Measurements from ENCODE around the gene EIF4E3. TPM values are rescaled to one million over a fixed set of nuclear protein-coding genes. Genes with fewer than 3 reads are reported as not detected.

The EIF4E3 gene
- total RNA-seq, 1 donor from 2014 or later, result 25.3 TPM

- intact Hi-C loops (cut with DNase I), result no loop called here
- Histone ChIP-seq H3K27ac (no peak overlapping the region), H3K36me3 (no peaks in the 10 kb centered on the region), H3K9me3 (no peaks in the 10 kb centered on the region), H3K4me3 (no peak overlapping the region), H3K27me3 (no peaks in the 10 kb centered on the region), H3K4me1 (no peaks in the 10 kb centered on the region)
- TF ChIP-seq POLR2AphosphoS5 (IDR thresholded peaks at IDR 0.05; ENCODE audit: insufficient read depth in 1 of 2, low read depth in 1 of 2) (no peak), POLR2A (IDR thresholded peaks at IDR 0.05) (no peak)
- TF ChIP-seq, protein P1, sequence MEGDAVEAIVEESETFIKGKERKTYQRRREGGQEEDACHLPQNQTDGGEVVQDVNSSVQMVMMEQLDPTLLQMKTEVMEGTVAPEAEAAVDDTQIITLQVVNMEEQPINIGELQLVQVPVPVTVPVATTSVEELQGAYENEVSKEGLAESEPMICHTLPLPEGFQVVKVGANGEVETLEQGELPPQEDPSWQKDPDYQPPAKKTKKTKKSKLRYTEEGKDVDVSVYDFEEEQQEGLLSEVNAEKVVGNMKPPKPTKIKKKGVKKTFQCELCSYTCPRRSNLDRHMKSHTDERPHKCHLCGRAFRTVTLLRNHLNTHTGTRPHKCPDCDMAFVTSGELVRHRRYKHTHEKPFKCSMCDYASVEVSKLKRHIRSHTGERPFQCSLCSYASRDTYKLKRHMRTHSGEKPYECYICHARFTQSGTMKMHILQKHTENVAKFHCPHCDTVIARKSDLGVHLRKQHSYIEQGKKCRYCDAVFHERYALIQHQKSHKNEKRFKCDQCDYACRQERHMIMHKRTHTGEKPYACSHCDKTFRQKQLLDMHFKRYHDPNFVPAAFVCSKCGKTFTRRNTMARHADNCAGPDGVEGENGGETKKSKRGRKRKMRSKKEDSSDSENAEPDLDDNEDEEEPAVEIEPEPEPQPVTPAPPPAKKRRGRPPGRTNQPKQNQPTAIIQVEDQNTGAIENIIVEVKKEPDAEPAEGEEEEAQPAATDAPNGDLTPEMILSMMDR (IDR thresholded peaks at IDR 0.05), result no peak
- peak in 1 of 2 donors; percentile 27 for DNase-seq (ENCODE audit: extremely low spot score in 2 of 2)
These were observed 71.8 kb downstream of the EIF4E3 start for GRCh38 chr3:71653414-71653807.

DNA sequence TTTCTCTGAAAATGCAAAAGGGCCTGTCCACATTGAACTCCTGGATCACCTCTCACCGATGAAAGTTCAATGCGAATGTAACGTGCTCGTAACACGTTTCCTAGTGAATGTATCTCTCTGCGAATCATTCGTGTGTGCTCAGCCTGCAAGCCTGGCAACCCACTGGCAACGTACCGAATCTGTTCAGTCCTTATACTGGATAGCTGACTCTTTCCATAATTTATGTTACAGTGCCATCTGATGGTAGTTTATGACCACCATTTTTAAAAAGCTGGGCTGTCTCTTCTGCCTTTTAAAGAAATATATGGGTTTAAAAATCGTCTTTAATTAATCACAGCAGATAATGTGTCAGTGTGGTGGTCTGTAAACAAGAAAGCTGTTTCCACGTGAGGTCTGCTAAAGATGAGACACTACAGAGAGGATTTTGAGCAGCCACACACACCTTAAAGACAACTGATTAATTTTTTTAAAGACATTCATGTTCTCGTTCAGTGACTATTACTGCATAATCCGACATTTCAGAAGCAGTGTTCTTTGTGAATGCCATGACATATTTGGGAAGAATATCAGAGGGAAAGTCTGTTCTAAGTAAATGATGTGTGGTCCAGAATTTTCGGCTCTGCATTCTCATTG is 72.3 kb downstream of the EIF4E3 start:
- H3K27me3 ChIP-seq, result no peaks in the 10 kb centered on the region
- intact Hi-C loops (cut with DNase I), result no loop called here
- H3K9me3 ChIP-seq, result no peaks in the 10 kb centered on the region
- DNase-seq (ENCODE audit: extremely low spot score in 2 of 2), result peak in 1 of 2 donors; percentile 34
- no peaks in the 10 kb centered on the region for H3K4me1 ChIP-seq
- H3K4me3 ChIP-seq, result no peak overlapping the region
- TF ChIP-seq, protein P1 (IDR thresholded peaks at IDR 0.05), result peak in 2 of 3 experiments; percentile 19 to 29
- TF ChIP-seq POLR2A (IDR thresholded peaks at IDR 0.05), result no peak
- TF ChIP-seq POLR2AphosphoS5 (IDR thresholded peaks at IDR 0.05; ENCODE audit: insufficient read depth in 1 of 2, low read depth in 1 of 2), result peak in 1 of 2 donors; percentile 13
- no peak overlapping the region for H3K27ac ChIP-seq
- H3K36me3 ChIP-seq, result no peaks in the 10 kb centered on the region

DNA sequence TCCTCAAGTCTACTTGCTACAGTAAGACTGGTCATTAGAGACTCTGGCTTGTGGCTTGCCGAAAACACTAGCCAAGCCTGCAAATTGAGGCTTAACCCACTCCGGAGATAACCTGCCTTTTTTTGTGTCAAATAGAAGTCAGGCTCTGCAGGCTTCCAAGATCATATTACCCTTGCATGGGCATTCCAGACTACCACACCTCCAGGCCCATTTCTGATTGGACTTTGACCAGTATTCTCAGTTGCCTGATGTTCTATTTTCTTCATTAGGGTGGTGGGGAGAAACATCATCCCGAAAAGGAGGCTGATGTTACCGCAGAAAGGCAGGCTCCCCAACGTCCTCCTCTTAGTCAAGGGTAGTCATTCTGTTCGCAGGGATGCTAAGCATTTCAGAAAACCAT is 73.6 kb downstream of the EIF4E3 start:
- Histone ChIP-seq H3K27ac (no peak overlapping the region), H3K4me3 (no peak overlapping the region), H3K27me3 (no peaks in the 10 kb centered on the region), H3K36me3 (no peaks in the 10 kb centered on the region), H3K9me3 (no peaks in the 10 kb centered on the region), H3K4me1 (no peaks in the 10 kb centered on the region)
- TF ChIP-seq, protein P1 (IDR thresholded peaks at IDR 0.05), result no peak
- TF ChIP-seq POLR2AphosphoS5 (IDR thresholded peaks at IDR 0.05; ENCODE audit: insufficient read depth in 1 of 2, low read depth in 1 of 2) (no peak), POLR2A (IDR thresholded peaks at IDR 0.05) (no peak)
- intact Hi-C loops (cut with DNase I), result no loop called here
- peak in 1 of 2 donors; percentile 49 for DNase-seq (ENCODE audit: extremely low spot score in 2 of 2)

- intact Hi-C loops (cut with DNase I), result no loop called here
These were observed 74.8 kb downstream of the EIF4E3 start for GRCh38 chr3:71650372-71650771.

GRCh38 chr3:71649757-71650156 is 75.4 kb downstream of the EIF4E3 start:
- Histone ChIP-seq H3K27ac (no peak overlapping the region), H3K27me3 (no peaks in the 10 kb centered on the region), H3K4me3 (no peak overlapping the region), H3K4me1 (no peaks in the 10 kb centered on the region), H3K9me3 (no peaks in the 10 kb centered on the region), H3K36me3 (no peaks in the 10 kb centered on the region)
- TF ChIP-seq POLR2A (IDR thresholded peaks at IDR 0.05), result no peak
- TF ChIP-seq, protein P1 (IDR thresholded peaks at IDR 0.05), result no peak
- TF ChIP-seq POLR2AphosphoS5 (IDR thresholded peaks at IDR 0.05; ENCODE audit: insufficient read depth in 1 of 2, low read depth in 1 of 2), result no peak
- DNase-seq (ENCODE audit: extremely low spot score in 2 of 2), result peak in 1 of 2 donors; percentile 79
- intact Hi-C loops (cut with DNase I), result no loop called here

More at GRCh38 chr3:71650372-71650771, 74.8 kb downstream of the EIF4E3 start:
- no peak for TF ChIP-seq POLR2A (IDR thresholded peaks at IDR 0.05)
- no peak for TF ChIP-seq POLR2AphosphoS5 (IDR thresholded peaks at IDR 0.05; ENCODE audit: insufficient read depth in 1 of 2, low read depth in 1 of 2)
- Histone ChIP-seq H3K4me3 (no peak overlapping the region), H3K27me3 (no peaks in the 10 kb centered on the region), H3K36me3 (no peaks in the 10 kb centered on the region), H3K9me3 (no peaks in the 10 kb centered on the region), H3K27ac (no peak overlapping the region), H3K4me1 (no peaks in the 10 kb centered on the region)
- no peak for DNase-seq (ENCODE audit: extremely low spot score in 2 of 2)
